GM18951 (cell line): ENCODE data around the gene NT5C3B.
A peak's percentile ranks its signal among the peaks of the same experiment; 100 is the strongest.

Source experiments
- POLR2A ChIP-seq: IDR thresholded peaks from 4 replicates; pipeline ENCODE4 v1.6.1; 2011; ENCODE audit warnings: mild to moderate bottlenecking; ENCODE audit not compliant: insufficient read length, insufficient read depth; ENCODE audit errors: extremely low read depth
- in situ Hi-C: fragments of 300-500 bp; cut with MboI; formaldehyde crosslinking; loops from one replicate; pipeline ENCODE4 v1.12.0; 2022; ENCODE audit warnings: low sequenced_read_pairs, mixed read lengths, inconsistent platforms; ENCODE audit not compliant: unreplicated experiment

NT5C3B gene

GRCh38 chr17:41794540-41794975 is 41.5 kb downstream of the NT5C3B start:
- TF ChIP-seq POLR2A: no peak
- in situ Hi-C loops: no loop called here

- no peak for TF ChIP-seq POLR2A
- in situ Hi-C loops: no loop called here
These were observed 42.1 kb downstream of the NT5C3B start for GRCh38 chr17:41793784-41794539.

- TF ChIP-seq POLR2A: no peak
- in situ Hi-C loops: no loop called here
These were observed 42.9 kb downstream of the NT5C3B start for GRCh38 chr17:41792845-41793783.

- in situ Hi-C loops: no loop called here
- TF ChIP-seq POLR2A: no peak
These were observed 49.0 kb downstream of the NT5C3B start for GRCh38 chr17:41787021-41787418.

- peak; percentile 35 for TF ChIP-seq POLR2A
- in situ Hi-C loops: no loop called here
These were observed 49.6 kb downstream of the NT5C3B start, which contains the start of gene JUP for GRCh38 chr17:41786227-41787020. JUP (minus strand) TSS chr17:41786711; CDS start chr17:41771854, 14,857 bp downstream.

- in situ Hi-C loops: no loop called here
- TF ChIP-seq POLR2A: no peak
These were observed 50.2 kb downstream of the NT5C3B start for GRCh38 chr17:41785859-41786226.

- in situ Hi-C loops: no loop called here
- TF ChIP-seq POLR2A: no peak
These were observed 50.8 kb downstream of the NT5C3B start for GRCh38 chr17:41785091-41785858.

GRCh38 chr17:41784207-41784744 is 51.8 kb downstream of the NT5C3B start:
- TF ChIP-seq POLR2A: no peak
- in situ Hi-C loops: no loop called here

- in situ Hi-C loops: no loop called here
- TF ChIP-seq POLR2A: no peak
These were observed 53.9 kb downstream of the NT5C3B start for GRCh38 chr17:41782142-41782541.

GRCh38 chr17:41781404-41782110 is 54.5 kb downstream of the NT5C3B start:
- in situ Hi-C loops: no loop called here
- TF ChIP-seq POLR2A: no peak

GRCh38 chr17:41779954-41780353 is 56.1 kb downstream of the NT5C3B start:
- in situ Hi-C loops: no loop called here
- TF ChIP-seq POLR2A: no peak

GRCh38 chr17:41777574-41778188 is 58.4 kb downstream of the NT5C3B start:
- in situ Hi-C loops: no loop called here
- no peak for TF ChIP-seq POLR2A
